ENCODE data around the gene CRY2. TPM values are rescaled to one million over a fixed set of nuclear protein-coding genes. Genes with fewer than 3 reads are reported as not detected.
"Not testable (repeated sequence)": the region's sequence is repeated elsewhere in the genome, so short reads cannot be mapped to it uniquely, and the experiment has no call there.

CRY2 gene
- total and polyA plus RNA-seq, 2 of the 13 experiments (the other 11 are each of a cell fraction or from before 2014, with no cell fraction given): 10.1 to 12.2 TPM

GRCh38 chr11:45807792-45808238 lies 39.5 kb upstream of the CRY2 start (continued):
- TF ChIP-seq HMGXB4 (CRISPR knock-in tag; IDR thresholded peaks at IDR 0.05; ENCODE audit: borderline replicate concordance in 1 of 2, low read depth in 1 of 2): no peak
- no peak for TF ChIP-seq TSC22D2 (CRISPR knock-in tag; IDR thresholded peaks at IDR 0.05; ENCODE audit: borderline replicate concordance)
- TF ChIP-seq ZNF556 (CRISPR knock-in tag; IDR thresholded peaks at IDR 0.05; ENCODE audit: borderline replicate concordance): no peak
- no peak for TF ChIP-seq ZNF672 (CRISPR knock-in tag; IDR thresholded peaks at IDR 0.05)
- no peak for TF ChIP-seq FOXA1 (IDR thresholded peaks at IDR 0.05)
- TF ChIP-seq FOXA1 (CRISPR knock-in tag; IDR thresholded peaks at IDR 0.05): no peak
- no peak for TF ChIP-seq ZZZ3 (CRISPR knock-in tag; IDR thresholded peaks at IDR 0.05; ENCODE audit: borderline replicate concordance)
- TF ChIP-seq, protein P1, sequence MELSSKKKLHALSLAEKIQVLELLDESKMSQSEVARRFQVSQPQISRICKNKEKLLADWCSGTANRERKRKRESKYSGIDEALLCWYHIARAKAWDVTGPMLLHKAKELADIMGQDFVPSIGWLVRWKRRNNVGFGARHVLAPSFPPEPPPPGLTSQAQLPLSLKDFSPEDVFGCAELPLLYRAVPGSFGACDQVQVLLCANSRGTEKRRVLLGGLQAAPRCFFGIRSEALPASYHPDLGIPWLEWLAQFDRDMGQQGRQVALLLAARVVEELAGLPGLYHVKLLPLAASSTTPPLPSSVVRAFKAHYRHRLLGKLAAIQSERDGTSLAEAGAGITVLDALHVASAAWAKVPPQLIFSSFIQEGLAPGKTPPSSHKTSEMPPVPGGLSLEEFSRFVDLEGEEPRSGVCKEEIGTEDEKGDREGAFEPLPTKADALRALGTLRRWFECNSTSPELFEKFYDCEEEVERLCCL (CRISPR knock-in tag; IDR thresholded peaks at IDR 0.05; ENCODE audit: borderline replicate concordance): no peak
- no peak for TF ChIP-seq IRF9 (CRISPR knock-in tag; IDR thresholded peaks at IDR 0.05; ENCODE audit: borderline replicate concordance)
- TF ChIP-seq, protein P2, sequence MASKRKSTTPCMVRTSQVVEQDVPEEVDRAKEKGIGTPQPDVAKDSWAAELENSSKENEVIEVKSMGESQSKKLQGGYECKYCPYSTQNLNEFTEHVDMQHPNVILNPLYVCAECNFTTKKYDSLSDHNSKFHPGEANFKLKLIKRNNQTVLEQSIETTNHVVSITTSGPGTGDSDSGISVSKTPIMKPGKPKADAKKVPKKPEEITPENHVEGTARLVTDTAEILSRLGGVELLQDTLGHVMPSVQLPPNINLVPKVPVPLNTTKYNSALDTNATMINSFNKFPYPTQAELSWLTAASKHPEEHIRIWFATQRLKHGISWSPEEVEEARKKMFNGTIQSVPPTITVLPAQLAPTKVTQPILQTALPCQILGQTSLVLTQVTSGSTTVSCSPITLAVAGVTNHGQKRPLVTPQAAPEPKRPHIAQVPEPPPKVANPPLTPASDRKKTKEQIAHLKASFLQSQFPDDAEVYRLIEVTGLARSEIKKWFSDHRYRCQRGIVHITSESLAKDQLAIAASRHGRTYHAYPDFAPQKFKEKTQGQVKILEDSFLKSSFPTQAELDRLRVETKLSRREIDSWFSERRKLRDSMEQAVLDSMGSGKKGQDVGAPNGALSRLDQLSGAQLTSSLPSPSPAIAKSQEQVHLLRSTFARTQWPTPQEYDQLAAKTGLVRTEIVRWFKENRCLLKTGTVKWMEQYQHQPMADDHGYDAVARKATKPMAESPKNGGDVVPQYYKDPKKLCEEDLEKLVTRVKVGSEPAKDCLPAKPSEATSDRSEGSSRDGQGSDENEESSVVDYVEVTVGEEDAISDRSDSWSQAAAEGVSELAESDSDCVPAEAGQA (IDR thresholded peaks at IDR 0.05; ENCODE audit: low read depth): no peak
- TF ChIP-seq, protein P2 (CRISPR knock-in tag; IDR thresholded peaks at IDR 0.05; ENCODE audit: borderline replicate concordance): no peak

DNA sequence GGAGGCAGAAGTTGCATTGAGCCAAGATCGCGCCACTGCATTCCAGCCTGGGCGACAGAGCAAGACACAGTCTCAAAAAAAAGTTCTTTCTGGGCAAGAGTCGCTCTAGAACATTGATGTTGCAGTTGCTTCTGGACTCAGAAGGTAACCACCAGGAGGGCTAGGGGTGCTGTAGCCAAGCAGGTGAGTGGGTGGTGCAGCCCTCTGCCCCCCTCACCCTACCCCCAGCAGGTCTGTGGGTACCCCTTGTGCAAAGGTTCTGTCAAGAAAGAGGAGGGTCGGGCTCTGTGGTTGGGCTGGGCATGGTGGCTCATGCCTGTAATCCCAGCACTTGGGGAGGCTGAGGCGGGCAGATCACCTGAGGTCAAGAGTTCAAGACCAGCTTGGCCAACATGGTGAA lies 38.8 kb upstream of the CRY2 start:
- POLR2A ChIA-PET; ATAC-seq; H3K4me2 ChIP-seq (ENCODE audit: low read depth, low read length); CTCF ChIA-PET (ENCODE audit: low intra/inter-chr PET ratio, low total read pairs); H3K9ac ChIP-seq (ENCODE audit: insufficient read depth, low read depth, low read length); H3K4me3 ChIP-seq (replicated peaks in 1 of 3; ENCODE audit: insufficient read depth in 1 of 3, low read depth in 2 of 3, low read length in 3 of 3); H3K27me3 ChIP-seq (ENCODE audit: control insufficient read depth in 1 of 2, insufficient read depth in 2 of 2, low read length in 2 of 2); H3K27ac ChIP-seq (ENCODE audit: extremely low read length, insufficient read depth, low read length); intact Hi-C loops (cut with micrococcal nuclease; ENCODE audit: unreplicated experiment); in situ Hi-C loops (cut with HindIII; ENCODE audit: extremely low pct_ligation_motif_present, low pct_unique_long_range_greater_than_20kb); DNase-seq (ENCODE audit: low spot score); FAIRE-seq; H3K9me3 ChIP-seq (ENCODE audit: low read length); H4K20me1 ChIP-seq (ENCODE audit: insufficient read depth, low read length); H2AFZ ChIP-seq (ENCODE audit: low read length); BruUV-seq (replicated peaks): not testable (repeated sequence)
- Histone ChIP-seq H3K79me2 (ENCODE audit: insufficient read depth, low read length) (peaks cover 11% of the 10 kb centered on the region), H3K36me3 (replicated peaks in 1 of 2; ENCODE audit: control insufficient read depth in 1 of 2, insufficient read depth in 2 of 2, low read length in 2 of 2) (peaks cover 1 to 16% of the 10 kb centered on the region in 2 experiments; a peak in 2 of 5 replicates), H3K4me1 (ENCODE audit: insufficient read depth, low read length) (peaks cover 32% of the 10 kb centered on the region)
- 96% methylated on average over 6 of the region's 6 CpGs for WGBS (ENCODE audit: low lambda C conversion rate)

All from HepG2 (cell line).